ENCODE data around the gene PAGE2.

PAGE2 gene

GRCh38 chrX:55074851-55075467 lies 13.9 kb upstream of the PAGE2 start, which contains the start of gene PAGE2B:
Gene PAGE2B (plus strand): TSS chrX:55075030. CDS start chrX:55076042, 1,012 bp downstream.
- TF ChIP-seq, protein P1, sequence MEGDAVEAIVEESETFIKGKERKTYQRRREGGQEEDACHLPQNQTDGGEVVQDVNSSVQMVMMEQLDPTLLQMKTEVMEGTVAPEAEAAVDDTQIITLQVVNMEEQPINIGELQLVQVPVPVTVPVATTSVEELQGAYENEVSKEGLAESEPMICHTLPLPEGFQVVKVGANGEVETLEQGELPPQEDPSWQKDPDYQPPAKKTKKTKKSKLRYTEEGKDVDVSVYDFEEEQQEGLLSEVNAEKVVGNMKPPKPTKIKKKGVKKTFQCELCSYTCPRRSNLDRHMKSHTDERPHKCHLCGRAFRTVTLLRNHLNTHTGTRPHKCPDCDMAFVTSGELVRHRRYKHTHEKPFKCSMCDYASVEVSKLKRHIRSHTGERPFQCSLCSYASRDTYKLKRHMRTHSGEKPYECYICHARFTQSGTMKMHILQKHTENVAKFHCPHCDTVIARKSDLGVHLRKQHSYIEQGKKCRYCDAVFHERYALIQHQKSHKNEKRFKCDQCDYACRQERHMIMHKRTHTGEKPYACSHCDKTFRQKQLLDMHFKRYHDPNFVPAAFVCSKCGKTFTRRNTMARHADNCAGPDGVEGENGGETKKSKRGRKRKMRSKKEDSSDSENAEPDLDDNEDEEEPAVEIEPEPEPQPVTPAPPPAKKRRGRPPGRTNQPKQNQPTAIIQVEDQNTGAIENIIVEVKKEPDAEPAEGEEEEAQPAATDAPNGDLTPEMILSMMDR (conservative IDR thresholded peaks at IDR 0.05; ENCODE audit: low read depth, low read length) = no peak

DNA sequence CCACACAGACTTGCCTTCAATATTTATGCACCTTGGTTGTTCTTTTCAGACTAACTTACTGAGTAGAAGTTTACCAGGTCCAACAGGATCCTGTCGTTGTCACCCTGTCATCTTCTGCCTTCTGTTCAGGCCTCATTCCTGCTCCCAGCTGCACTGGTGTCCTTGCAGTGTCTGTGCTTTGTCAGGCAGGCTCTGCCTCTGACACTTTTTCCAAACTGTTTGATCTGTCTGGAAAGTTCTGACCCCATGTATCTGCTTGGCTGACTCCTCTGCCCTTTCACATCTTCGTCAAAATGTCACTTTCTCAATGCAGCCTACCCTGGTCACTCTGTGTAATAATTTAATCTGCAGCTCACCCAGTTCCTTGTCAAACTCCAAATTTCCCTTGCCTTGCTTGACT lies 9.9 kb downstream of the PAGE2 start:
- Histone ChIP-seq H3K79me2 (ENCODE audit: insufficient read depth, low read depth) (no peaks in the 10 kb centered on the region), H3K27ac (no peak overlapping the region), H3K27me3 (ENCODE audit: insufficient read depth, low read depth) (no peaks in the 10 kb centered on the region), H3K4me1 (ENCODE audit: low read depth, poor library complexity, severe bottlenecking) (no peaks in the 10 kb centered on the region), H4K20me1 (ENCODE audit: insufficient read depth) (no peaks in the 10 kb centered on the region), H2AFZ (ENCODE audit: low read depth) (no peak overlapping the region), H3K4me2 (no peak overlapping the region), H3K9ac (no peak overlapping the region), H3K36me3 (ENCODE audit: insufficient read depth) (no peaks in the 10 kb centered on the region), H3K4me3 (IDR thresholded peaks at IDR 0.05; ENCODE audit: insufficient read depth, low read depth, low read length) (no peak overlapping the region)
- TF ChIP-seq, protein P1 (conservative IDR thresholded peaks at IDR 0.05; ENCODE audit: low read depth, low read length) = no peak

More at GRCh38 chrX:55074851-55075467, 13.9 kb upstream of the PAGE2 start, which contains the start of gene PAGE2B:
- no peaks in the 10 kb centered on the region for H4K20me1 ChIP-seq (ENCODE audit: insufficient read depth)
- no peaks in the 10 kb centered on the region for H3K4me1 ChIP-seq (ENCODE audit: low read depth, poor library complexity, severe bottlenecking)
- no peaks in the 10 kb centered on the region for H3K36me3 ChIP-seq (ENCODE audit: insufficient read depth)
- H3K27ac ChIP-seq = no peak within 1 kb of the TSS
- no peak within 1 kb of the TSS for H3K4me2 ChIP-seq
- no peak within 1 kb of the TSS for H2AFZ ChIP-seq (ENCODE audit: low read depth)
- H3K9ac ChIP-seq = no peak within 1 kb of the TSS
- H3K27me3 ChIP-seq (ENCODE audit: insufficient read depth, low read depth) = no peaks in the 10 kb centered on the region
- H3K4me3 ChIP-seq (IDR thresholded peaks at IDR 0.05; ENCODE audit: insufficient read depth, low read depth, low read length) = no peak within 1 kb of the TSS
- no peaks in the 10 kb centered on the region for H3K79me2 ChIP-seq (ENCODE audit: insufficient read depth, low read depth)

- Histone ChIP-seq H3K4me2 (no peak overlapping the region), H3K4me3 (IDR thresholded peaks at IDR 0.05; ENCODE audit: insufficient read depth, low read depth, low read length) (no peak overlapping the region), H3K9ac (no peak overlapping the region), H3K79me2 (ENCODE audit: insufficient read depth, low read depth) (no peaks in the 10 kb centered on the region), H3K4me1 (ENCODE audit: low read depth, poor library complexity, severe bottlenecking) (no peaks in the 10 kb centered on the region), H3K27ac (no peak overlapping the region), H4K20me1 (ENCODE audit: insufficient read depth) (no peaks in the 10 kb centered on the region), H3K27me3 (ENCODE audit: insufficient read depth, low read depth) (no peaks in the 10 kb centered on the region), H2AFZ (ENCODE audit: low read depth) (no peak overlapping the region), H3K36me3 (ENCODE audit: insufficient read depth) (no peaks in the 10 kb centered on the region)
- TF ChIP-seq, protein P1 (conservative IDR thresholded peaks at IDR 0.05; ENCODE audit: low read depth, low read length) = no peak
Measured at GRCh38 chrX:55099162-55099561, 10.3 kb downstream of the PAGE2 start.

DNA sequence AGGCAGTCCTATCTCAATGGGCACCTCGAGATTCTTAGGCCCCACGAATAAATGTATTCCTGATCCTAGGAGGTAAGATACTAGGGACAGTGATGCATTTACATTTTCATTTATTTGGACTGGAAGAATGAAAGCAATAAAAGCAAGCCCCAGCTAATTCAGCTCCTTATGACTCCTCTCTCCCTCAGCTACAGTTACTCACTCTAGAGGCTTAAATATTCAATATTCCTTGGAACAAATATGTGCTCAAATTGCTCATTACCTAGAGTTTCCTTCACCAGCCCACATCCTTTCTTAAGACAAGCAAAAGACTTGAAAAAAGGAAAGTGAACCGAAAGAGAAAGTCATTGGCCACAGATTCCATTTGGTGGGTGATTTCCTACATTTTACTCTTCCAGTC lies 13.9 kb downstream of the PAGE2 start:
- no peak overlapping the region for H3K4me3 ChIP-seq (IDR thresholded peaks at IDR 0.05; ENCODE audit: insufficient read depth, low read depth, low read length)

More for the DNA sequence above, 13.9 kb downstream of the PAGE2 start:
- Histone ChIP-seq H3K27me3 (ENCODE audit: insufficient read depth, low read depth) (no peaks in the 10 kb centered on the region), H3K36me3 (ENCODE audit: insufficient read depth) (no peaks in the 10 kb centered on the region), H3K9ac (no peak overlapping the region), H3K27ac (no peak overlapping the region), H3K4me2 (no peak overlapping the region), H4K20me1 (ENCODE audit: insufficient read depth) (no peaks in the 10 kb centered on the region), H3K4me1 (ENCODE audit: low read depth, poor library complexity, severe bottlenecking) (no peaks in the 10 kb centered on the region), H2AFZ (ENCODE audit: low read depth) (no peak overlapping the region), H3K79me2 (ENCODE audit: insufficient read depth, low read depth) (no peaks in the 10 kb centered on the region)
- TF ChIP-seq, protein P1 (conservative IDR thresholded peaks at IDR 0.05; ENCODE audit: low read depth, low read length) = no peak

All from KMS-11 (cell line).